NB4 (cell line): Measurements from ENCODE around the gene ADGRG2.

Source experiments
- CTCF ChIP-seq: IDR thresholded peaks from one replicate; pipeline ENCODE4 v1.5.1; 2012; ENCODE audit warnings: low read depth, low read length
- MAX ChIP-seq: IDR thresholded peaks from 2 replicates; pipeline ENCODE4 v1.6.1; 2011; ENCODE audit warnings: low read depth, low read length
- MYC ChIP-seq: IDR thresholded peaks from 2 replicates; pipeline ENCODE4 v1.6.1; 2011; ENCODE audit warnings: low read depth, low read length
- POLR2A ChIP-seq: IDR thresholded peaks from 2 replicates; pipeline ENCODE4 v1.6.1; 2011; ENCODE audit warnings: mild to moderate bottlenecking; ENCODE audit not compliant: insufficient read length; ENCODE audit errors: extremely low read depth

GRCh38 chrX:18946157-18946556 is 176.1 kb downstream of the ADGRG2 start:
- TF ChIP-seq CTCF (no peak), POLR2A (no peak), MAX (no peak), MYC (no peak)
